ENCODE measurements around the gene CPNE7.

DNA sequence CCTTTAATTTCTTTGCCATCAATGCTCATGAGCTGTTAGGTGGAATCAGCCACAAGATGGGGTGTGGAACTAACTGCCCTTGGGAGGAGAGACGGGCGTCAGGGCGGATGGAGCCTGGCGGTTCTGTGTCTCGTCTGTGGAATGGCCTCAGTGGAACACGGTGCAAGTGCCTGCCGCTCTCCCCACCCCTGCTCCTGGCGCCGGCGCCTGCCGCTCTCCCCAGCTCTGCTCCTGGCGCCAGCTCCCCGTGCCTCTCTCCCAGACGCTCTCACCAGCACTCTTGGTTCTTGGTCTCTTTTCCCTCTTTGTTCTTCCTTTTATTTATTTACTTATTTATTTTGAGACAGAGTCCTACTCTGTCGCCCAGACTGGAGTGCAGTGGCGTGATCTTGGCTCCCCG is 28.3 kb upstream of the CPNE7 start:
- TF ChIP-seq, protein P1, sequence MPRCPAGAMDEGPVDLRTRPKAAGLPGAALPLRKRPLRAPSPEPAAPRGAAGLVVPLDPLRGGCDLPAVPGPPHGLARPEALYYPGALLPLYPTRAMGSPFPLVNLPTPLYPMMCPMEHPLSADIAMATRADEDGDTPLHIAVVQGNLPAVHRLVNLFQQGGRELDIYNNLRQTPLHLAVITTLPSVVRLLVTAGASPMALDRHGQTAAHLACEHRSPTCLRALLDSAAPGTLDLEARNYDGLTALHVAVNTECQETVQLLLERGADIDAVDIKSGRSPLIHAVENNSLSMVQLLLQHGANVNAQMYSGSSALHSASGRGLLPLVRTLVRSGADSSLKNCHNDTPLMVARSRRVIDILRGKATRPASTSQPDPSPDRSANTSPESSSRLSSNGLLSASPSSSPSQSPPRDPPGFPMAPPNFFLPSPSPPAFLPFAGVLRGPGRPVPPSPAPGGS (CRISPR knock-in tag; IDR thresholded peaks at IDR 0.05): no peak
- no peak for TF ChIP-seq DPF2 (CRISPR knock-in tag; IDR thresholded peaks at IDR 0.05; ENCODE audit: borderline replicate concordance, low read depth)
- no peak for TF ChIP-seq MED8 (CRISPR knock-in tag; IDR thresholded peaks at IDR 0.05; ENCODE audit: insufficient replicate concordance)
- no peak for TF ChIP-seq ZNF724P (CRISPR knock-in tag; IDR thresholded peaks at IDR 0.05; ENCODE audit: borderline replicate concordance)
- no peak for TF ChIP-seq ZNF383 (CRISPR knock-in tag; IDR thresholded peaks at IDR 0.05; ENCODE audit: borderline replicate concordance)
- TF ChIP-seq NCOA2 (CRISPR knock-in tag; IDR thresholded peaks at IDR 0.05): no peak
- TF ChIP-seq, protein P2, sequence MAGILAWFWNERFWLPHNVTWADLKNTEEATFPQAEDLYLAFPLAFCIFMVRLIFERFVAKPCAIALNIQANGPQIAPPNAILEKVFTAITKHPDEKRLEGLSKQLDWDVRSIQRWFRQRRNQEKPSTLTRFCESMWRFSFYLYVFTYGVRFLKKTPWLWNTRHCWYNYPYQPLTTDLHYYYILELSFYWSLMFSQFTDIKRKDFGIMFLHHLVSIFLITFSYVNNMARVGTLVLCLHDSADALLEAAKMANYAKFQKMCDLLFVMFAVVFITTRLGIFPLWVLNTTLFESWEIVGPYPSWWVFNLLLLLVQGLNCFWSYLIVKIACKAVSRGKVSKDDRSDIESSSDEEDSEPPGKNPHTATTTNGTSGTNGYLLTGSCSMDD (CRISPR knock-in tag; IDR thresholded peaks at IDR 0.05): no peak
- TF ChIP-seq, protein P3, sequence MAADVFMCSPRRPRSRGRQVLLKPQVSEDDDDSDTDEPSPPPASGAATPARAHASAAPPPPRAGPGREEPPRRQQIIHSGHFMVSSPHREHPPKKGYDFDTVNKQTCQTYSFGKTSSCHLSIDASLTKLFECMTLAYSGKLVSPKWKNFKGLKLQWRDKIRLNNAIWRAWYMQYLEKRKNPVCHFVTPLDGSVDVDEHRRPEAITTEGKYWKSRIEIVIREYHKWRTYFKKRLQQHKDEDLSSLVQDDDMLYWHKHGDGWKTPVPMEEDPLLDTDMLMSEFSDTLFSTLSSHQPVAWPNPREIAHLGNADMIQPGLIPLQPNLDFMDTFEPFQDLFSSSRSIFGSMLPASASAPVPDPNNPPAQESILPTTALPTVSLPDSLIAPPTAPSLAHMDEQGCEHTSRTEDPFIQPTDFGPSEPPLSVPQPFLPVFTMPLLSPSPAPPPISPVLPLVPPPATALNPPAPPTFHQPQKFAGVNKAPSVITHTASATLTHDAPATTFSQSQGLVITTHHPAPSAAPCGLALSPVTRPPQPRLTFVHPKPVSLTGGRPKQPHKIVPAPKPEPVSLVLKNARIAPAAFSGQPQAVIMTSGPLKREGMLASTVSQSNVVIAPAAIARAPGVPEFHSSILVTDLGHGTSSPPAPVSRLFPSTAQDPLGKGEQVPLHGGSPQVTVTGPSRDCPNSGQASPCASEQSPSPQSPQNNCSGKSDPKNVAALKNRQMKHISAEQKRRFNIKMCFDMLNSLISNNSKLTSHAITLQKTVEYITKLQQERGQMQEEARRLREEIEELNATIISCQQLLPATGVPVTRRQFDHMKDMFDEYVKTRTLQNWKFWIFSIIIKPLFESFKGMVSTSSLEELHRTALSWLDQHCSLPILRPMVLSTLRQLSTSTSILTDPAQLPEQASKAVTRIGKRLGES (CRISPR knock-in tag; IDR thresholded peaks at IDR 0.05; ENCODE audit: borderline replicate concordance): no peak
- TF ChIP-seq ZNF34 (CRISPR knock-in tag; IDR thresholded peaks at IDR 0.05; ENCODE audit: borderline replicate concordance): no peak
- TF ChIP-seq, protein P4, sequence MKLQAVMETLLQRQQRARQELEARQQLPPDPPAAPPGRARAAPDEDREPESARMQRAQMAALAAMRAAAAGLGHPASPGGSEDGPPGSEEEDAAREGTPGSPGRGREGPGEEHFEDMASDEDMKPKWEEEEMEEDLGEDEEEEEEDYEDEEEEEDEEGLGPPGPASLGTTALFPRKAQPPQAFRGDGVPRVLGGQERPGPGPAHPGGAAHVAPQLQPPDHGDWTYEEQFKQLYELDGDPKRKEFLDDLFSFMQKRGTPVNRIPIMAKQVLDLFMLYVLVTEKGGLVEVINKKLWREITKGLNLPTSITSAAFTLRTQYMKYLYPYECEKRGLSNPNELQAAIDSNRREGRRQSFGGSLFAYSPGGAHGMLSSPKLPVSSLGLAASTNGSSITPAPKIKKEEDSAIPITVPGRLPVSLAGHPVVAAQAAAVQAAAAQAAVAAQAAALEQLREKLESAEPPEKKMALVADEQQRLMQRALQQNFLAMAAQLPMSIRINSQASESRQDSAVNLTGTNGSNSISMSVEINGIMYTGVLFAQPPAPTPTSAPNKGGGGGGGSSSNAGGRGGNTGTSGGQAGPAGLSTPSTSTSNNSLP (IDR thresholded peaks at IDR 0.05; ENCODE audit: low read depth, low read length): no peak
- TF ChIP-seq, protein P5, sequence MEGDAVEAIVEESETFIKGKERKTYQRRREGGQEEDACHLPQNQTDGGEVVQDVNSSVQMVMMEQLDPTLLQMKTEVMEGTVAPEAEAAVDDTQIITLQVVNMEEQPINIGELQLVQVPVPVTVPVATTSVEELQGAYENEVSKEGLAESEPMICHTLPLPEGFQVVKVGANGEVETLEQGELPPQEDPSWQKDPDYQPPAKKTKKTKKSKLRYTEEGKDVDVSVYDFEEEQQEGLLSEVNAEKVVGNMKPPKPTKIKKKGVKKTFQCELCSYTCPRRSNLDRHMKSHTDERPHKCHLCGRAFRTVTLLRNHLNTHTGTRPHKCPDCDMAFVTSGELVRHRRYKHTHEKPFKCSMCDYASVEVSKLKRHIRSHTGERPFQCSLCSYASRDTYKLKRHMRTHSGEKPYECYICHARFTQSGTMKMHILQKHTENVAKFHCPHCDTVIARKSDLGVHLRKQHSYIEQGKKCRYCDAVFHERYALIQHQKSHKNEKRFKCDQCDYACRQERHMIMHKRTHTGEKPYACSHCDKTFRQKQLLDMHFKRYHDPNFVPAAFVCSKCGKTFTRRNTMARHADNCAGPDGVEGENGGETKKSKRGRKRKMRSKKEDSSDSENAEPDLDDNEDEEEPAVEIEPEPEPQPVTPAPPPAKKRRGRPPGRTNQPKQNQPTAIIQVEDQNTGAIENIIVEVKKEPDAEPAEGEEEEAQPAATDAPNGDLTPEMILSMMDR (CRISPR knock-in tag; IDR thresholded peaks at IDR 0.05): no peak
- TF ChIP-seq POGZ (CRISPR knock-in tag; IDR thresholded peaks at IDR 0.05): no peak

Data from HepG2 (cell line).